ENCODE results near the gene NPIPB6.

Gene NPIPB6

DNA sequence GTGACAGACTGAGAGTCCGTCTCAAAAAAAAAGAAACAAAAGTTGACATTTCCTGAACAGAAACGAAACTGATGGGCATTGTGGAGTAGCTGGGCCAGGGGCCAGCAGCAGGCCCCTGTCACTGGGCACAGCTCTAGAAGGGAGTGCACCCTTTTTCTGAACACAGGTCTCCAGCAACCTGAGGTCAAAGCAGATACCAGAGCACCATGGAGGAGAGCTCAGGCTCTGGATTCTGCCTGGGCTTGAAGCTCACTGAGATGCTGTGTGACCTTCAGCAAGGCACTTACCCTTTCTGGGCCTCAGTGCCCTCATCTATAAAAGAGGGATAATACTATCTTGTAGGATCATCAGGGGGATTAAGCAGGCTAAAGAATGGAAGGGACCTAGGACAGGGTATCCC, 66.0 kb downstream of the NPIPB6 start:
- ATAC-seq (no peak), DNase-seq (no peak)
- Mint-ChIP-seq H3K9me3 (no peaks in the 10 kb centered on the region), H3K27ac (no peak overlapping the region), H3K36me3 (ENCODE audit: low read depth) (no peaks in the 10 kb centered on the region), H3K27me3 (no peaks in the 10 kb centered on the region), H3K4me1 (peaks cover 49% of the 10 kb centered on the region), H3K4me3 (no peak overlapping the region)

DNA sequence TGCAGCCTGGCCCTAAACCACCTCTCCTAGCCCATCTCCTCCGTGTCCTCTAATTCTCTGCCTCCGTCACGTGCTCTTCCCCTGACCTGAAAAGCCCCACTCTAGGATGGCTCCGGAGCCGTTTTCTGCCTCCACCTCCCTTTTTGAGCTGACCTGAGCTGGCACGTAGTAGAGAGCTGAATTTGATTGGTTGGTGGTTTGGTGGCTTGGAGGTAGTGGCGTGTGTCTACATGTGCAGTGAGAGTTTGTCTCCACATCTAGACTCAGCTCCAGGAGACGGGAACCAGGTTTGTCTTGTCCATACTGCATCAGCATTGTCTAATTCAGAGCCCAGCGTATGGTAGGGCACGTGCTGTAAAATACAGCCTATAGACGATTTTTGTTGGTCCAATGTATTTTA, 68.0 kb downstream of the NPIPB6 start:
- no peak overlapping the region for H3K27ac Mint-ChIP-seq
- H3K9me3 Mint-ChIP-seq, result no peaks in the 10 kb centered on the region
- H3K36me3 Mint-ChIP-seq (ENCODE audit: low read depth), result no peaks in the 10 kb centered on the region
- DNase-seq (no peak), ATAC-seq (no peak)
- no peaks in the 10 kb centered on the region for H3K27me3 Mint-ChIP-seq
- peaks cover 60% of the 10 kb centered on the region for H3K4me1 Mint-ChIP-seq
- peak overlapping the region; percentile 74 for H3K4me3 Mint-ChIP-seq

- H3K27me3 Mint-ChIP-seq, result no peaks in the 10 kb centered on the region
- no peak overlapping the region for H3K27ac Mint-ChIP-seq
- ATAC-seq (no peak), DNase-seq (no peak)
- peak overlapping the region; percentile 74 for H3K4me3 Mint-ChIP-seq
- peaks cover 57% of the 10 kb centered on the region for H3K4me1 Mint-ChIP-seq
- no peaks in the 10 kb centered on the region for H3K36me3 Mint-ChIP-seq (ENCODE audit: low read depth)
- no peaks in the 10 kb centered on the region for H3K9me3 Mint-ChIP-seq
These were observed 69.1 kb downstream of the NPIPB6 start for GRCh38 chr16:28294201-28294600.

GRCh38 chr16:28293601-28293960, 69.7 kb downstream of the NPIPB6 start:
- peaks cover 60% of the 10 kb centered on the region for H3K4me1 Mint-ChIP-seq

GRCh38 chr16:28292731-28293600, 70.3 kb downstream of the NPIPB6 start:
- Mint-ChIP-seq H3K27me3 (no peaks in the 10 kb centered on the region), H3K4me3 (peak overlapping the region; percentile 83), H3K36me3 (ENCODE audit: low read depth) (no peaks in the 10 kb centered on the region), H3K4me1 (peaks cover 61% of the 10 kb centered on the region), H3K9me3 (no peaks in the 10 kb centered on the region), H3K27ac (no peak overlapping the region)
- ATAC-seq (no peak), DNase-seq (no peak)

More at GRCh38 chr16:28293601-28293960, 69.7 kb downstream of the NPIPB6 start:
- ATAC-seq, result no peak
- H3K9me3 Mint-ChIP-seq, result no peaks in the 10 kb centered on the region
- DNase-seq, result no peak
- peak overlapping the region; percentile 74 for H3K4me3 Mint-ChIP-seq
- no peaks in the 10 kb centered on the region for H3K36me3 Mint-ChIP-seq (ENCODE audit: low read depth)
- no peaks in the 10 kb centered on the region for H3K27me3 Mint-ChIP-seq
- H3K27ac Mint-ChIP-seq, result no peak overlapping the region
